Measurements from ENCODE around the gene HOXD11. TPM values are rescaled to one million over a fixed set of nuclear protein-coding genes. Genes with fewer than 3 reads are reported as not detected.
A peak's percentile ranks its signal among the peaks of the same experiment; 100 is the strongest.

The HOXD11 gene
- polyA plus RNA-seq, 1 donor: 63.7 TPM

- no peak for DNase-seq
Measured at GRCh38 chr2:176104316-176105077, 2.6 kb upstream of the HOXD11 start.

GRCh38 chr2:176105078-176105729, 1.9 kb upstream of the HOXD11 start:
- no peak for DNase-seq

GRCh38 chr2:176105730-176106580, 1.1 kb upstream of the HOXD11 start:
- no peak for DNase-seq

GRCh38 chr2:176107731-176108181, 676 bp downstream of the HOXD11 start:
- DNase-seq: no peak

GRCh38 chr2:176109192-176109901, 2.3 kb downstream of the HOXD11 start:
- no peak for DNase-seq

GRCh38 chr2:176109946-176110345, 2.9 kb downstream of the HOXD11 start:
- no peak for DNase-seq

- no peak for DNase-seq
Measured at GRCh38 chr2:176110415-176111308, 3.6 kb downstream of the HOXD11 start.

GRCh38 chr2:176111309-176111663, 4.2 kb downstream of the HOXD11 start:
- peak; percentile 92 for DNase-seq

GRCh38 chr2:176111846-176112374, 4.8 kb downstream of the HOXD11 start:
- DNase-seq: no peak

- DNase-seq: no peak
Measured at GRCh38 chr2:176112375-176113302, 5.6 kb downstream of the HOXD11 start.

- no peak for DNase-seq
Measured at GRCh38 chr2:176114120-176114929, 7.2 kb downstream of the HOXD11 start.

GRCh38 chr2:176114930-176115625, 8.0 kb downstream of the HOXD11 start:
- DNase-seq: no peak

GRCh38 chr2:176115883-176116813, 9.1 kb downstream of the HOXD11 start, which contains the start of gene HOXD10:
TSS of gene HOXD10 (plus strand) at chr2:176116778. CDS start at chr2:176116834, 56 bp downstream.
- DNase-seq: no peak

GRCh38 chr2:176117162-176117822, 10.2 kb downstream of the HOXD11 start:
- DNase-seq: no peak

GRCh38 chr2:176117823-176118371, 10.8 kb downstream of the HOXD11 start:
- no peak for DNase-seq

Measured in left kidney (tissue), 2 donors.